GM19238 (cell line): ENCODE results near the gene MAPKAPK3.

Experiments used
- DNase-seq: peaks from one replicate; pipeline ENCODE4 v3.0.0; 2011; ENCODE audit warnings: low spot score; ENCODE audit not compliant: insufficient read length

Gene MAPKAPK3

GRCh38 chr3:50608278-50608677, 8.7 kb upstream of the MAPKAPK3 start:
- no peak for DNase-seq

- DNase-seq, result no peak
Measured at GRCh38 chr3:50609071-50609762, 7.7 kb upstream of the MAPKAPK3 start.

- no peak for DNase-seq
Measured at GRCh38 chr3:50609763-50610085, 7.2 kb upstream of the MAPKAPK3 start.

GRCh38 chr3:50610181-50610971, 6.6 kb upstream of the MAPKAPK3 start:
- DNase-seq, result no peak

- DNase-seq, result no peak
Measured at GRCh38 chr3:50610992-50611463, 5.9 kb upstream of the MAPKAPK3 start.

- DNase-seq, result peak; percentile 87
Measured at GRCh38 chr3:50611464-50612233, 5.3 kb upstream of the MAPKAPK3 start, which contains the start of gene CISH. Gene CISH (minus strand): TSS chr3:50611774. CDS start chr3:50611650, 124 bp downstream.

GRCh38 chr3:50612234-50612882, 4.6 kb upstream of the MAPKAPK3 start:
- no peak for DNase-seq

GRCh38 chr3:50612970-50613846, 3.7 kb upstream of the MAPKAPK3 start:
- DNase-seq, result no peak

- DNase-seq, result no peak
Measured at GRCh38 chr3:50615190-50615589, 1.8 kb upstream of the MAPKAPK3 start.

GRCh38 chr3:50616003-50616769, 765 bp upstream of the MAPKAPK3 start:
- DNase-seq, result peak; percentile 80

- DNase-seq, result peak; percentile 83
Measured at GRCh38 chr3:50616770-50617095, 218 bp upstream of the MAPKAPK3 start.

- no peak for DNase-seq
Measured at GRCh38 chr3:50617911-50618481, 1.0 kb downstream of the MAPKAPK3 start.

GRCh38 chr3:50620420-50620819, 3.5 kb downstream of the MAPKAPK3 start:
- DNase-seq, result no peak

GRCh38 chr3:50620820-50621219, 3.9 kb downstream of the MAPKAPK3 start:
- no peak for DNase-seq

- no peak for DNase-seq
Measured at GRCh38 chr3:50622881-50623280, 5.9 kb downstream of the MAPKAPK3 start.

GRCh38 chr3:50623840-50624474, 7.0 kb downstream of the MAPKAPK3 start:
- peak; percentile 24 for DNase-seq

GRCh38 chr3:50624634-50625033, 7.7 kb downstream of the MAPKAPK3 start:
- DNase-seq, result no peak

GRCh38 chr3:50625231-50626182, 8.6 kb downstream of the MAPKAPK3 start:
- no peak for DNase-seq
